ENCODE data around the gene UBN1.

DNA sequence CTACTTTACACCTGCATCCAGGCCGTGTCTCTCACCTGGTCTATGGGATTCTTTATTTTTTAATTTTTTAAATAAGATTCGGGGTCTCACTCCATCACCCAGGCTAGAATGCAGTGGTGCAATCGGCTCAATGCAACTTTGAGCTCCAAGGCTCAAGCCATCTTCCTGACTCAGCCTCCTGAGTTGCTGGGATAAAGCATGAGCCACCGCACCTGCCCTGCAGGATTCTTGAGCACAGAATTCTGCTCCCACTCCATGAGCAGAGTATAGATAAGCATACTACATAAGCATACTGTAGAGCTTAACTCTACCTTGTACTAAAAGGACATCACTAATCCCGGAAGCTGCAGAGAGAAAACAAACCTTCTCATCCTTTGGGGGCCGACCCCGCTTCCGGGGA lies 15.7 kb upstream of the UBN1 start:
- TF ChIP-seq, protein P1, sequence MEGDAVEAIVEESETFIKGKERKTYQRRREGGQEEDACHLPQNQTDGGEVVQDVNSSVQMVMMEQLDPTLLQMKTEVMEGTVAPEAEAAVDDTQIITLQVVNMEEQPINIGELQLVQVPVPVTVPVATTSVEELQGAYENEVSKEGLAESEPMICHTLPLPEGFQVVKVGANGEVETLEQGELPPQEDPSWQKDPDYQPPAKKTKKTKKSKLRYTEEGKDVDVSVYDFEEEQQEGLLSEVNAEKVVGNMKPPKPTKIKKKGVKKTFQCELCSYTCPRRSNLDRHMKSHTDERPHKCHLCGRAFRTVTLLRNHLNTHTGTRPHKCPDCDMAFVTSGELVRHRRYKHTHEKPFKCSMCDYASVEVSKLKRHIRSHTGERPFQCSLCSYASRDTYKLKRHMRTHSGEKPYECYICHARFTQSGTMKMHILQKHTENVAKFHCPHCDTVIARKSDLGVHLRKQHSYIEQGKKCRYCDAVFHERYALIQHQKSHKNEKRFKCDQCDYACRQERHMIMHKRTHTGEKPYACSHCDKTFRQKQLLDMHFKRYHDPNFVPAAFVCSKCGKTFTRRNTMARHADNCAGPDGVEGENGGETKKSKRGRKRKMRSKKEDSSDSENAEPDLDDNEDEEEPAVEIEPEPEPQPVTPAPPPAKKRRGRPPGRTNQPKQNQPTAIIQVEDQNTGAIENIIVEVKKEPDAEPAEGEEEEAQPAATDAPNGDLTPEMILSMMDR (conservative IDR thresholded peaks at IDR 0.05; ENCODE audit: low read depth, low read length) = no peak
- no peak for TF ChIP-seq EZH2phosphoT487 (IDR thresholded peaks at IDR 0.05; ENCODE audit: borderline replicate concordance, low read length)
- no peak for TF ChIP-seq EZH2 (IDR thresholded peaks at IDR 0.05; ENCODE audit: low read length, unreplicated experiment)

Measured in PC-3 (cell line).